Uterus (tissue), 2 donors: Measurements from ENCODE around the gene PLIN1.

Experiments
- CTCF ChIP-seq, 4 experiments: fragments of 200-600 bp in 2 of 4; fragments of 450-650 bp in 2 of 4; sonication (generic) in 2 of 4; IDR thresholded peaks; one replicate each; pipeline ENCODE4 v1.5.1; 2016 to 2019; ENCODE audit warnings: antibody characterized with exemption in 4 of 4, mild to moderate bottlenecking in 2 of 4, moderate library complexity in 1 of 4
- POLR2A ChIP-seq, 2 donors: fragments of 450-650 bp; IDR thresholded peaks; one replicate each; pipeline ENCODE4 v1.6.1; 2016; ENCODE audit warnings: antibody characterized with exemption in 2 of 2, mild to moderate bottlenecking in 1 of 2, moderate library complexity in 1 of 2

- TF ChIP-seq CTCF (IDR thresholded peaks at IDR 0.05) = no peak
- no peak for TF ChIP-seq POLR2A (IDR thresholded peaks at IDR 0.05)
Observed at GRCh38 chr15:89645680-89646079, 33.5 kb downstream of the PLIN1 start.
